Muscle layer of colon (tissue), 2 donors: ENCODE data around the gene MTRF1.

Source experiments
- H3K27ac ChIP-seq: one replicate; pipeline ENCODE4 v1.7.0; 2013; ENCODE audit warnings: low read depth, mild to moderate bottlenecking, low read length, moderate library complexity
- H3K27me3 ChIP-seq, 2 donors: one replicate each; pipeline ENCODE4 v1.7.0; 2013; ENCODE audit warnings: low read length in 2 of 2, mild to moderate bottlenecking in 2 of 2; ENCODE audit not compliant: insufficient read depth in 2 of 2, control insufficient read depth in 1 of 2
- H3K36me3 ChIP-seq: one replicate; pipeline ENCODE4 v1.7.0; 2013; ENCODE audit warnings: mild to moderate bottlenecking, low read length; ENCODE audit not compliant: insufficient read depth
- H3K4me1 ChIP-seq: one replicate; pipeline ENCODE4 v1.7.0; 2013; ENCODE audit warnings: mild to moderate bottlenecking, low read length; ENCODE audit not compliant: insufficient read depth
- H3K4me3 ChIP-seq, 2 donors: one replicate each; pipeline ENCODE4 v1.7.0; 2013; ENCODE audit warnings: low read length in 2 of 2, low read depth in 1 of 2, mild to moderate bottlenecking in 1 of 2, moderate library complexity in 1 of 2
- H3K9ac ChIP-seq: one replicate; pipeline ENCODE4 v1.7.0; 2013; ENCODE audit warnings: low read length
- H3K9me3 ChIP-seq: one replicate; pipeline ENCODE4 v1.7.0; 2013; ENCODE audit warnings: mild to moderate bottlenecking, low read length
- donor health status: abdominal sarcoma.
- donor health status: Adenocarcinoma of cecum.

The MTRF1 gene

GRCh38 chr13:41276824-41277223 lies 13.4 kb upstream of the MTRF1 start:
- Histone ChIP-seq H3K4me3 (no peak overlapping the region), H3K9ac (no peak overlapping the region), H3K9me3 (no peaks in the 10 kb centered on the region), H3K27me3 (no peaks in the 10 kb centered on the region), H3K36me3 (no peaks in the 10 kb centered on the region), H3K4me1 (no peaks in the 10 kb centered on the region), H3K27ac (no peak overlapping the region)

GRCh38 chr13:41274881-41275280 lies 11.5 kb upstream of the MTRF1 start:
- Histone ChIP-seq H3K36me3 (no peaks in the 10 kb centered on the region), H3K27me3 (no peaks in the 10 kb centered on the region), H3K9me3 (no peaks in the 10 kb centered on the region), H3K27ac (no peak overlapping the region), H3K9ac (no peak overlapping the region), H3K4me3 (no peak overlapping the region), H3K4me1 (no peaks in the 10 kb centered on the region)

DNA sequence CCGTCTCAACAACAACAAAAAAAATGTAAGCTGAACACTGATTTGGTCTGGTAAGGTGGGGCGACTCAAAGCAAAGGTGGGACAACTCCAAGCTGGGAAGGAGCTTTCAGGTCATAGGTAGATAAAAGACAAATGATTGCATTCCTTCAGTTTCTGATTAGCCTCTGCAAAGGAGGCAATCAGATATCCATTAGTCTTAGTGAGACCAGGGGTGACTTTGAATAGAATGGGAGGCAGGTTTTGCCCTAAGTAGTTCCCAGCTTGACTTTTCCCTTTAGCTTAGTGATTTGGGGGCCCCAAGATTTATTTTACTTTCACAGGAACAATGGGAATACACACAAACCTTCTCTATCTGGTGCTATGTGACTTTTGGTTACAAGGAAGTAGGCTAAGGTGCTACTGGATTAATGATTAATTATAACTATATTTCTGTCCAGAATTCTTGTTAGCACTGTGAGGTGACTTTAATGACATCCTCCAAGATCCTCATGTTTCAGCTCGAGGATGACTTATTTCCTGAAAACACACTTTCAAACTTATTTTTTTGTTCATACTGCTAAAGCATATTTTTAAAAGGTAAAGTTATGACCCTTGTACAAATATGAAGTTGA lies 10.6 kb upstream of the MTRF1 start:
- Histone ChIP-seq H3K27ac (no peak overlapping the region), H3K4me1 (no peaks in the 10 kb centered on the region), H3K4me3 (no peak overlapping the region)

GRCh38 chr13:41271456-41272285 lies 8.3 kb upstream of the MTRF1 start:
- Histone ChIP-seq H3K36me3 (no peaks in the 10 kb centered on the region), H3K9me3 (no peaks in the 10 kb centered on the region), H3K4me1 (no peaks in the 10 kb centered on the region), H3K27ac (no peak overlapping the region), H3K4me3 (no peak overlapping the region), H3K9ac (no peak overlapping the region), H3K27me3 (no peaks in the 10 kb centered on the region)

More for the DNA sequence above, 10.6 kb upstream of the MTRF1 start:
- H3K27me3 ChIP-seq = no peaks in the 10 kb centered on the region
- H3K9ac ChIP-seq = no peak overlapping the region
- no peaks in the 10 kb centered on the region for H3K9me3 ChIP-seq
- H3K36me3 ChIP-seq = no peaks in the 10 kb centered on the region

DNA sequence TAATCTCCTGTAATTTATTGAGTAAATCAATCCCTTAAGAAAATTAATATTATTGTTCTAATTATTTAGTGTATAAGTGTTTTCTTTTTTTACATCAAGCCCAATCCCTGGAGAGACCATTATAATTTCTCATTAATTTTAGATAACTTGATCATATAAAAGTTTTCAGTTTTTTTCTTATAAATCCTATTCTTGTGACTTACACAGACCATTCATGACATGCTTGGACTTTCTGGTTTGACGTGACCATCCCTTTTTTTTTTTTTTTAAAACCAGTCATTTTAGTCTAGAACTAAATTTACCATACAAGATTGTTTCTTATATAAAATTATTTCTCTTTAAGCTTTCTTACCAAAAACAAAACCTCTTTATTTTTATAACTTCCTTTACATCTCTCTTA lies 5.4 kb upstream of the MTRF1 start:
- Histone ChIP-seq H3K36me3 (no peaks in the 10 kb centered on the region), H3K4me3 (no peak overlapping the region), H3K9me3 (no peaks in the 10 kb centered on the region), H3K4me1 (no peaks in the 10 kb centered on the region), H3K27me3 (no peaks in the 10 kb centered on the region), H3K27ac (no peak overlapping the region), H3K9ac (no peak overlapping the region)

GRCh38 chr13:41267106-41267505 lies 3.7 kb upstream of the MTRF1 start:
- Histone ChIP-seq H3K4me1 (peaks cover 7% of the 10 kb centered on the region), H3K9me3 (no peaks in the 10 kb centered on the region), H3K27me3 (no peaks in the 10 kb centered on the region), H3K27ac (no peak overlapping the region), H3K36me3 (no peaks in the 10 kb centered on the region), H3K4me3 (no peak overlapping the region), H3K9ac (no peak overlapping the region)

GRCh38 chr13:41259875-41260501 lies 3.4 kb downstream of the MTRF1 start:
- Histone ChIP-seq H3K4me3 (no peak overlapping the region), H3K4me1 (peaks cover 7% of the 10 kb centered on the region), H3K36me3 (peaks cover 10% of the 10 kb centered on the region), H3K27ac (no peak overlapping the region), H3K9me3 (no peaks in the 10 kb centered on the region), H3K9ac (no peak overlapping the region), H3K27me3 (no peaks in the 10 kb centered on the region)

DNA sequence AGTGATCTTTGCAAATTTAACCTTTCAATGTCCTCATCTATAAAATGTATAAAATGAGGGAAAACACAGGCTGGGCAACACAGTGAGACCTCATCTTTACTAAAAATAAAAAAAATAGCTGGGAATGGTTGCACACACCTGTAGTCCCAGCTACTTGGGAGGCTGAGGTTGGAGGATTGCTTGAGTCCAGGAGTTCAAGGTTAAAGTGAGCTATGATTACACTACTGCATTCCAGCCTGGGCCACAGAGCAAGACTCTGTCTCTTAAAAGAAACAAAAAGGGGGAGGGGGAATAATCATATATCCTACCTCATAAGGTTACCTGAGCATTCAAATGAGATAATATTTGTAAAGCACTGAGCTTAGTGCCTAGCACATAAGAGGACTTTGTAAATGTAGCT lies 5.8 kb downstream of the MTRF1 start:
- no peak overlapping the region for H3K27ac ChIP-seq
- peaks cover 2% of the 10 kb centered on the region for H3K4me1 ChIP-seq
- no peaks in the 10 kb centered on the region for H3K9me3 ChIP-seq
- H3K4me3 ChIP-seq = no peak overlapping the region
- no peak overlapping the region for H3K9ac ChIP-seq
- peaks cover 21% of the 10 kb centered on the region for H3K36me3 ChIP-seq
- no peaks in the 10 kb centered on the region for H3K27me3 ChIP-seq

- Histone ChIP-seq H3K27me3 (no peaks in the 10 kb centered on the region), H3K27ac (no peak overlapping the region), H3K36me3 (peaks cover 28% of the 10 kb centered on the region), H3K4me1 (no peaks in the 10 kb centered on the region), H3K9me3 (no peaks in the 10 kb centered on the region), H3K4me3 (no peak overlapping the region), H3K9ac (no peak overlapping the region)
Observed at GRCh38 chr13:41254902-41255301, 8.5 kb downstream of the MTRF1 start.

DNA sequence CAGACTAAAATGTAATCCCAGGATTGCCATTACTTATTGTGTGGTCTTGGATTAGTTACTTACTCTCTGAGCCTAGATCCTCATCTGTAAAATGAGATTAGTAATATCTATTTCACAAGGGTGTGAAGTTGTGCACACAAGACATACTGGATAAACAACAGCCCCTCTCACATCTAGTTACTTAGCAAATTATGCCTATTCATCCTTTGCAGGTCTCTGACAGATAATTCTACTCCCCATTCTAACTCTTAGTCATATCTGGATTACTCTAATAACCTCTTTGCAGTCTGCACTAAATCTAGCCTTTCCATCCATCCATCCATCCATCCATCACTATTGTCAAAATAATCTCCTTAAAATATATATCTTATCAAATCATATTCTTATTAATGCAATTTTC lies 12.4 kb downstream of the MTRF1 start:
- Histone ChIP-seq H3K4me1 (no peaks in the 10 kb centered on the region), H3K9me3 (no peaks in the 10 kb centered on the region), H3K4me3 (no peak overlapping the region), H3K36me3 (peaks cover 30% of the 10 kb centered on the region), H3K27ac (no peak overlapping the region), H3K9ac (no peak overlapping the region), H3K27me3 (no peaks in the 10 kb centered on the region)

DNA sequence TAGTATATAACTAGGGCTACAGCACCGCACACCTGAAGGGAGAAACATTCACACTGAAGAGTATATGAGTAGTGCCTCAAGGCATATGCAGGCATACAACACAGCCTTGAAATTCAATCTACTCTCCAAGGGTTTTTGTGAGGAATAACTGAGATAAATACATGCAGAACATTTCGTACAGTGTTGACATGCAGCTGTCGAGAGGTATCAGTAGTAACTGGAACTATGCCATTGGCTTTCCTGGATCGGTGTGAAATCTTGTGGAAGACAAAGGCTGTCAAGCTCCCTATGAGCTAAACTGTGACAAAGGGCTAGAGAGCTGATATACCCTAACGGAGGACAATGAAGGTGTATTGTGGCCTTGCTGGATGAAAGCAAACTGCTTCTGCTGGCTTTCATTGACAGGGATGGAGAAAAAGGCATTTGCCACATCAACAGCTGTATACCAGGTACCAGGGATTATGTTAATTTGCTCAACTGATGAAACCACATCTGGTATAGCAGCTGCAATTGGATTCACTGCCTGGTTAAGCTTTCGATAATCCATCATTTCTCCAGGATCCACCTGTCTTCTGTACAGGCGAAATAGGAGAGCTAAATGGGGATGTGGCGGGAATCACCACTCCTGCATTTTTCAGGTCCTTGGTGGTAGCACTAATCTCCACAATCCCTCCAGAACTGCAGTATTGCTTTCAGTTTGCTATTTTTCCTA lies 16.3 kb downstream of the MTRF1 start:
- Histone ChIP-seq H3K9ac (no peak overlapping the region), H3K27ac (no peak overlapping the region), H3K4me3 (no peak overlapping the region), H3K9me3 (no peaks in the 10 kb centered on the region), H3K27me3 (no peaks in the 10 kb centered on the region), H3K4me1 (no peaks in the 10 kb centered on the region), H3K36me3 (peaks cover 16% of the 10 kb centered on the region)
